ENCODE data around the gene TULP1.
A peak's percentile ranks its signal among the peaks of the same experiment; 100 is the strongest.

The TULP1 gene

DNA sequence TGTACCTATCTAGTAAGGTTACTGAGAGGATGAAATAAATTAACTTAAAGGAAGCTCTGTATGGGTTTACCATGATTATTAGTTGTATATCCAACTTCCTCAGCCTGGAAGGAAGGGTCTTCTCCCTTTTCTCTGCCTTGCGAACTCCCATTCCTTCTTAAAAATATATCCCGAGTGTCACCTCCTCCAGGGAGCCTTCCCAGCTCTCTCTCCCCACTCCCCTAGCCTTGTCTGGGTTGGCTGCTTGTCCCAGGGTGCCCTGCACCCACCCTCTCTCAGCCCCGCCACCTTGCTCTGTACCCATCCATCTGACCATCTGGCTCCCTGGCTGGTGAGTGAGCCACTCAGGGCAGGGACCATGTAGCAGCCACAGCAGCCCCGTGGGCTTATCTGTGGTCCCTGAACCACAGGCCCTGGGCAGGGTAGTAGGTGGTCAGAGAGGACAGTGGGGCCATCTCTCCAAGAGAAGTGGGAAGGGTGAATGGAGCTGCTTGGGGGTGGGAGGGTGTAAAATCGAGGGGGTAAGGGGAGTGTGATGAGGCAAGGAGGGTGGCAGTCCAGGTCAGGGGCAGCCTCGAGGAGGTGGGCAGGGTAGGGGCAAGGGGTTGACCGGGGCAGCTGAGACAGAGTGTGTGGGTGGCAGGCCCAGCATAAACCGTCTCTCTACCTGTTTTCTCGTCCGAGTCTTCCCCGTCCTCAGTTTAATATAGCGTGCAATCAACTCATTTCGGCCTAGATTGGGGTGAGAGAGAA lies 28.6 kb downstream of the TULP1 start:
- Histone ChIP-seq H3K36me3 (ENCODE audit: low read depth) (peaks cover 26% of the 10 kb centered on the region), H3K9me3 (ENCODE audit: severe bottlenecking) (no peaks in the 10 kb centered on the region), H3K4me3 (ENCODE audit: severe bottlenecking) (no peak overlapping the region), H3K4me1 (ENCODE audit: insufficient read depth, poor library complexity, severe bottlenecking) (peaks cover 41% of the 10 kb centered on the region), H3K27me3 (ENCODE audit: insufficient read depth, poor library complexity, severe bottlenecking) (no peaks in the 10 kb centered on the region), H3K27ac (ENCODE audit: poor library complexity, severe bottlenecking) (peak overlapping the region; percentile 96)
- TF ChIP-seq CTCF (IDR thresholded peaks at IDR 0.05; ENCODE audit: poor library complexity, severe bottlenecking): no peak
- no peak for ATAC-seq (ENCODE audit: low read depth)
- peak; percentile 42 for DNase-seq (ENCODE audit: low spot score)

DNA sequence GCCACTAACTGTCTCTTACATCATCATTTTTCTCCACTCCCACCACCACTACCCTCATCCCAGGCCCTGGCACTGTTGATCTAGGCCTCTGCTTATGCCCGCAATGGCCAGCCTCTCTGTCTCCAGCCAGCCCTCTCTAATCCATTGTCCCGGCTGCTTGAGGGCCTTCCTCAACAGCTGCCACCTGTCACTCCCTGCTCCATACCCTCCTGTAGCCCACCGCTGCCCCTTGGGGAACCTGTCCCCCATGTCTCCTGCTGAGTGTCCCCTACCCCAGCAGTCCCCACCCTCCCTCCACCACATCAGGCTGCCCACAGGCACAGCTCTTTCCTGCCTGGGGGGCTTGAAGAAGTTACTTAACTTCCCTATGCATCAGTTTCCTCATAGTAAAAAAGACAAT lies 29.2 kb downstream of the TULP1 start:
- no peaks in the 10 kb centered on the region for H3K27me3 ChIP-seq (ENCODE audit: insufficient read depth, poor library complexity, severe bottlenecking)
- ATAC-seq (ENCODE audit: low read depth) (no peak), DNase-seq (ENCODE audit: low spot score) (no peak)
- peaks cover 26% of the 10 kb centered on the region for H3K36me3 ChIP-seq (ENCODE audit: low read depth)
- TF ChIP-seq CTCF (IDR thresholded peaks at IDR 0.05; ENCODE audit: poor library complexity, severe bottlenecking): no peak
- H3K27ac ChIP-seq (ENCODE audit: poor library complexity, severe bottlenecking): peak overlapping the region; percentile 96
- H3K4me3 ChIP-seq (ENCODE audit: severe bottlenecking): no peak overlapping the region
- H3K9me3 ChIP-seq (ENCODE audit: severe bottlenecking): no peaks in the 10 kb centered on the region
- peaks cover 36% of the 10 kb centered on the region for H3K4me1 ChIP-seq (ENCODE audit: insufficient read depth, poor library complexity, severe bottlenecking)

DNA sequence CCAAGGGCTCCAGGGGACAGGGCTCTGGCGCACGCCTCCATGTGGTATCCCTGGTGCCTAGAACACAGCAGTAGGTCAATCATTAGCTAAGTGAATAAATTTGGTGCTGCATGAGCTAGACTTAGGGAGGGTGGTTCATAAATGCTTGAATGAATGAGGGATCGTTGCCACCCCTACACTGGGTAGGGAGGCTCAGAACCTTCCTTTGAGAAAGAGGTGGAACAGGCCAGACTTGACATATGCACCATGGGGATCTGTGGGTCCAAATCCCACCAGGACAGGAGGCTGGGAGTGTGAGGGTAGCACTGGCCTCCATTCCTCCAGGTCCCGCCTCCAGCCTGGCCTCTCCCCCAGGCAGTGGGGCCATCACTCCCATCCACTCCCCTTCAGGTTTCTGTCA lies 29.6 kb downstream of the TULP1 start:
- no peaks in the 10 kb centered on the region for H3K9me3 ChIP-seq (ENCODE audit: severe bottlenecking)
- no peak overlapping the region for H3K27ac ChIP-seq (ENCODE audit: poor library complexity, severe bottlenecking)
- peaks cover 31% of the 10 kb centered on the region for H3K36me3 ChIP-seq (ENCODE audit: low read depth)
- DNase-seq (ENCODE audit: low spot score) (no peak), ATAC-seq (ENCODE audit: low read depth) (no peak)
- TF ChIP-seq CTCF (IDR thresholded peaks at IDR 0.05; ENCODE audit: poor library complexity, severe bottlenecking): no peak
- H3K4me1 ChIP-seq (ENCODE audit: insufficient read depth, poor library complexity, severe bottlenecking): peaks cover 31% of the 10 kb centered on the region
- H3K27me3 ChIP-seq (ENCODE audit: insufficient read depth, poor library complexity, severe bottlenecking): no peaks in the 10 kb centered on the region
- no peak overlapping the region for H3K4me3 ChIP-seq (ENCODE audit: severe bottlenecking)

- no peaks in the 10 kb centered on the region for H3K27me3 ChIP-seq (ENCODE audit: insufficient read depth, poor library complexity, severe bottlenecking)
- no peak for ATAC-seq (ENCODE audit: low read depth)
- H3K4me1 ChIP-seq (ENCODE audit: insufficient read depth, poor library complexity, severe bottlenecking): peaks cover 14% of the 10 kb centered on the region
- DNase-seq (ENCODE audit: low spot score): no peak
- no peak for TF ChIP-seq CTCF (IDR thresholded peaks at IDR 0.05; ENCODE audit: poor library complexity, severe bottlenecking)
- peaks cover 39% of the 10 kb centered on the region for H3K36me3 ChIP-seq (ENCODE audit: low read depth)
- H3K9me3 ChIP-seq (ENCODE audit: severe bottlenecking): no peaks in the 10 kb centered on the region
- no peak overlapping the region for H3K27ac ChIP-seq (ENCODE audit: poor library complexity, severe bottlenecking)
- H3K4me3 ChIP-seq (ENCODE audit: severe bottlenecking): no peak overlapping the region
Measured at GRCh38 chr6:35481226-35481625, 31.5 kb downstream of the TULP1 start.

- peaks cover 40% of the 10 kb centered on the region for H3K36me3 ChIP-seq (ENCODE audit: low read depth)
- no peaks in the 10 kb centered on the region for H3K9me3 ChIP-seq (ENCODE audit: severe bottlenecking)
- no peaks in the 10 kb centered on the region for H3K27me3 ChIP-seq (ENCODE audit: insufficient read depth, poor library complexity, severe bottlenecking)
- no peak overlapping the region for H3K27ac ChIP-seq (ENCODE audit: poor library complexity, severe bottlenecking)
- TF ChIP-seq CTCF (IDR thresholded peaks at IDR 0.05; ENCODE audit: poor library complexity, severe bottlenecking): no peak
- peaks cover 5% of the 10 kb centered on the region for H3K4me1 ChIP-seq (ENCODE audit: insufficient read depth, poor library complexity, severe bottlenecking)
- no peak overlapping the region for H3K4me3 ChIP-seq (ENCODE audit: severe bottlenecking)
- DNase-seq (ENCODE audit: low spot score) (peak; percentile 53), ATAC-seq (ENCODE audit: low read depth) (no peak)
Measured at GRCh38 chr6:35480176-35480575, 32.5 kb downstream of the TULP1 start.
